ENCODE data around the gene QSOX1.

DNA sequence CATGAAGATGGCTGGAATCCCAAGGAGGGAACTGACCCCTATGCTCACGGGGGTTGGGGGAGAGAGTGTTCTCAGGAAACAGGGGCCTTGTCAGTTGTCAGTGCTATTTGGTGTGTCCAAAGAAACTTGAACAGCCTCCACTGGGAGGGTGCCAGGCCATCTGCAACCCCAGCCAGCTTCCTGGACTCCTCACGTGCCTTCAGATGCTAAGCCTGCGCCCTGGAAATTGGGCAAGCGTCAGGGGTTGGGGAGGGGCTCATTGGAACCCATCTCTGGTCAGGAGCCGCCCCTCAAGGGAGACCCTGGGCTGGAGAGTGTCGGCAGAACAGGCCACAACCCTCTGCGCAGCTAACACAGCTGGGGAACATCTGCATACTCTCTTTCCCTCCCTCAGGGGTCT, 62.3 kb downstream of the QSOX1 start:
- TF ChIP-seq, protein P1, sequence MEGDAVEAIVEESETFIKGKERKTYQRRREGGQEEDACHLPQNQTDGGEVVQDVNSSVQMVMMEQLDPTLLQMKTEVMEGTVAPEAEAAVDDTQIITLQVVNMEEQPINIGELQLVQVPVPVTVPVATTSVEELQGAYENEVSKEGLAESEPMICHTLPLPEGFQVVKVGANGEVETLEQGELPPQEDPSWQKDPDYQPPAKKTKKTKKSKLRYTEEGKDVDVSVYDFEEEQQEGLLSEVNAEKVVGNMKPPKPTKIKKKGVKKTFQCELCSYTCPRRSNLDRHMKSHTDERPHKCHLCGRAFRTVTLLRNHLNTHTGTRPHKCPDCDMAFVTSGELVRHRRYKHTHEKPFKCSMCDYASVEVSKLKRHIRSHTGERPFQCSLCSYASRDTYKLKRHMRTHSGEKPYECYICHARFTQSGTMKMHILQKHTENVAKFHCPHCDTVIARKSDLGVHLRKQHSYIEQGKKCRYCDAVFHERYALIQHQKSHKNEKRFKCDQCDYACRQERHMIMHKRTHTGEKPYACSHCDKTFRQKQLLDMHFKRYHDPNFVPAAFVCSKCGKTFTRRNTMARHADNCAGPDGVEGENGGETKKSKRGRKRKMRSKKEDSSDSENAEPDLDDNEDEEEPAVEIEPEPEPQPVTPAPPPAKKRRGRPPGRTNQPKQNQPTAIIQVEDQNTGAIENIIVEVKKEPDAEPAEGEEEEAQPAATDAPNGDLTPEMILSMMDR (IDR thresholded peaks at IDR 0.05; ENCODE audit: poor library complexity), result no peak
- TF ChIP-seq EZH2 (IDR thresholded peaks at IDR 0.05; ENCODE audit: borderline replicate concordance), result no peak
- no peak for TF ChIP-seq EZH2phosphoT487 (IDR thresholded peaks at IDR 0.05; ENCODE audit: low read depth, severe bottlenecking, unreplicated experiment)

Measured in hepatocyte (in vitro differentiated cells).